Hematopoietic multipotent progenitor cell treated with erythropoietin and hydrocortisone succinate and interleukin-3 and kit ligand, for 15 days (in vitro differentiated cells): ENCODE measurements around the gene MIB1.
A peak's percentile ranks its signal among the peaks of the same experiment; 100 is the strongest.

Source experiments
- DNase-seq: peaks from one replicate; pipeline ENCODE4 v3.0.0-alpha.2; 2015; ENCODE audit warnings: low spot score

MIB1 gene

DNA sequence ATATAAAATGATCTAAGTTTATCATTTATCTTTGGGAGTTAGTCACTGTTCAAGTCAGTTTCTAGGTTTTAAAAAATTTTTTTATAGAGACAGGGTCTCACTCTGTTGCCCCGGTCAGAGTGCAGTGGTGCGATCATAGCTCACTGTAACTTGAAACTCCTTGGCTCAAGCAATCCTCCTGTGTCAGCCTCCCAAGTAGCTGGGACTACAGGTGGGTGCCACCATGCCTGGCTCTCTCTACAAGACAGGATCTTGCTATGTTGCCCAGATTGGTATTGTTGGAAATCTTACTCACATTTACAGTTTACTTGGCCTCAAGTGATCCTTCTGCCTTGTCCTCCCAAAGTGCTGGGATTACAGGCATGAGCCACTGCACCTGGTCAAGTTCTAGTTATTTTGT is 74.5 kb downstream of the MIB1 start:
- no peak for DNase-seq

DNA sequence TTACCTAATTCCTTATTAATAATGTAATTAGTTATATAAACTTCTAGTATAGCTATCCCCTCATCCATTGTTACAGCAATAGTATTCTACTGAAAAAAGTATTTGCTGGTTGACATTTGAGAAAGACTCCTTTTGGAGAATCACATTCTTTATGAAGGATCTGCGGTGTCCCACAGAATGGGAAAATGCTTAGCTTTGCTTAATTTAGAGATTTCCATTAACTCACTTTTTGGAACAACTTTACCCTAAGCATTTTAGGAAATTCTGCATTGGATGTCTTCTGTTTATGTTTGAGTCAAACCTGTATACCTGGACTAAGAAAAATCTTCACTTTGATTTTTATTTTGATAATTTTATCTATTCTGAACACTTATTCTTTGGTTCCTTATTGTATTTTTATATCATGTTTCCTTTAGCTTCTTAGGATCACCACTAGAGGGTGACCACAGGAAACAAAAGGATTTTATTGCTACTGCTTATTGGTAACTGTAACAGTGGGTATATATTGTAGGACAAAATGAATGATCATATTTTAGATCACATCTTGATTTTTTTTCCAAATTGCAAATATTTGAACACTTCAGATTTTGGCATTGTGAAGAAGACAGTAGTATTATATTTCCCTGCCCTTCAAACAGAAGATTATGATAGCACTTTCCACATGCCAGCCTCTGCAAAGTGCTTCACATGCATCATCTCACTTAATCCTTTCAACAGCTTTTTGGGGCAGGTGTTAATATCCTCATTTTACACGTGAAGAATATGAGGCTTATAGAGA is 79.6 kb downstream of the MIB1 start:
- DNase-seq = no peak

DNA sequence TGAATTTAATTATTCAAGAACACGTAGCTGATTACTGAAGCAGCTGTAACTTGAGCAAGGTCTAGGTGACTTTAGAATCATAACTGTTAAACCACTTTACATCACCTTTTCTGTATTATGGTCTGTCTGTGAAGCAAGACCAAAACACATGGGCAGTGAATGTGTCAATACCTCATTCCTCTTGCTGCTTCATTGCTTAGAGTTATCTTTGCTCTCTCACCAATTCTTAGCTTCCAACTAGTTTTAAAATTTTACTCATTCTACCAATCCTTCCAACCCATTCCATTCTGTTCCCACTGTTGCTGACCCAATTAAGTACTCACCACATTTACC is 80.2 kb downstream of the MIB1 start:
- DNase-seq = no peak

DNA sequence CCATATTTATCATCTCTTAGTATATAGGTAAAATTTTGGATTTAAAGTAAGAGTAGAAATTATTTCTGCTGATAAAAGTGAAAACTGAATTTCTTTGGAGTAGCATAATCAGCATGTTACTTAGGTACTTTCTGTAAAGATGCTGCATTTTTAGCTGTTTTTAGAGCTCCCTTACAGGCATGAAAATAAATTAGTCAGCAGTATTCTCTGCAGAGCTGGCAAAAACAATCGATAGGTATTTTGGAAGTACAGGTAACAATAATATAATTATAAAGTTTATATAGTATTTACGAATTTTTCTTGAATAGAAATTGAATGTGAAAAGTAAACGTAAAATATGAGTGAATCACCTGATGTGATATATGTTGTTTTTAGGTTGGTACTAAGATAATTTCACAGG is 83.3 kb downstream of the MIB1 start:
- DNase-seq = no peak

DNA sequence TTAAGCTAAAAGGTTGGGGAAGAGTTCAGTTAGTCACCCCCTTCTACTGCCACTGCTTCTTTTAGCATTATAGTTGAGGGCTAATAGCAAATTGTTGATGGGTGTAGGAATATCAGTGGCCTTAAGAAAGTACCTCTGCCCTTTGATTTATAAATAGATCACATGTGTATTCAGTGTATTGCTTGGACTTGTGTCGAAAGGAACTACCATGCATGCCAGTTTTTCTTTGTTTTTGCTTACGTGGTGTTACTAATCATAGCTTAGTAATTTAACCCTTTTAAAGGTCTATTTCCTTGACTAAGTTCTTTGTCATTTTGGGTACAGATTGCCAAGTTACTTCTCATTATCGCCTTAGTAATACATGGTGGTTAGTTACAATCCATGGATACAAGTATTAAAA is 85.6 kb downstream of the MIB1 start:
- no peak for DNase-seq

DNA sequence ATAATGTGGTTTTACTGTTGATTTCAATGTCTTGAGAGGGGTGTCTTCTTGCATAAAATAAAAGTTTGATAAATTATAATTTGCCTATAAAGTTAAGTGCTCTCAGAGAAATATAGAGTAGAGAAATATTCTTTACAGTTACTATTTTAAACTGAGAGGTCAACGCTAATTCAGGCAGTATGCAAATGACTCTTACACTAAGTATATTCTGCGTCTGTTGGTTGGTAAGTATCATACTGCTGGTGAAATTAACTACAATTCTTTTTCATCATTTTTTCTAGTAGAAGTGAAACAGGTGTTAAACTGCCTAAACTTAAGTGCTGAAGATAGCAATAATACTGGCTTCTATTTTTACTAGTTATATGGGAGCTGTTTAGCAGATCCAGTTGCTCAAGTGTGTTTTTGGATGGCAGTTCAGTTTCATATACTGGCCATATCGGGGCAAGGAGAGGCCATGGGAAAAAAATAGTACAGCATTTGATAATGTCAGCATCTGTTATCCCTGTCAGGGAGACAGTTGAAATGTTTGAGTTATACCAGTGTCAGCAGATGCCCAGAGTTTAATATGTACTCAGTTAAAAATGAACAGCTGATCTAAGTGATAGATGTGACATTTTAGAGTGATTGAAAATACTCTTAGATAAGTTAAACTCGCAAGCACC is 86.2 kb downstream of the MIB1 start:
- no peak for DNase-seq

DNA sequence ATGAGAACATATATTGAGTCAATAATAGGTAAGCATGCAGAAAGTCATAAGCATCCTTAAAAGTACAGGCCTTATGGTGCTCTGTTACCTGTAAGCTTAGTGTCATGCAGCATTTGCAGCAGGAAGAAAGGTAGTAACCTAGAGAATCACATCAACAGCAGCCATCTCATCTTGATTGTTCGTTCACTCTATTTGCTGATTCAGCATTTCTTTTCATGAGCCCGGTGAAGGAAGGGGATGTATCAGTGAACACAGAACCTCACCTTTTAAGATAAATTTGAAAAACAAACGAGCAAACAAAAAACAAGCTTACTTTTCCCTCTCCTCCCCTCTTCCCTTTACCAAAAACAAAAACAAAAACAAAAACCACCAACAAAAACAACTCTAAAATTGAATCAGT is 89.9 kb downstream of the MIB1 start:
- DNase-seq = no peak

DNA sequence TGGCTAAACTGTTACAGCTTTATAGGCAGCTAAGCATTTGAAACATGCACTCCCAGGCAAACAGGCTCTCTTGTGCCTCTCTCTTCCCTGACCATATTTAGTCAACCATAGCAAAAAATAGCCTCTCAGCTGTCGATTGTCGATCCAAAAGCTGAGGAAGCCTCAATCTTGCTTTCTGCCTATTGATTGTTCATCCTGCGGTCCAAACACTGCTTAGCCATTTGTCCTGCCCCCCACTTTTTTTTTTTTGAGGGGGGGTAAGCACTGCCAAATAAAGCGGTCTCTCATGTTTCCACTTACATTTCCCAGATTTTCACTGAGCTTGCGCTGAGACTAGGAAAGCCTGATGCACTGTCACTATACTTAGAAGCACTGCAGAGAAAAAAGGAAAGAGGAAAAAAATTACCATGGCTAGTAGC is 90.8 kb downstream of the MIB1 start:
- no peak for DNase-seq

DNA sequence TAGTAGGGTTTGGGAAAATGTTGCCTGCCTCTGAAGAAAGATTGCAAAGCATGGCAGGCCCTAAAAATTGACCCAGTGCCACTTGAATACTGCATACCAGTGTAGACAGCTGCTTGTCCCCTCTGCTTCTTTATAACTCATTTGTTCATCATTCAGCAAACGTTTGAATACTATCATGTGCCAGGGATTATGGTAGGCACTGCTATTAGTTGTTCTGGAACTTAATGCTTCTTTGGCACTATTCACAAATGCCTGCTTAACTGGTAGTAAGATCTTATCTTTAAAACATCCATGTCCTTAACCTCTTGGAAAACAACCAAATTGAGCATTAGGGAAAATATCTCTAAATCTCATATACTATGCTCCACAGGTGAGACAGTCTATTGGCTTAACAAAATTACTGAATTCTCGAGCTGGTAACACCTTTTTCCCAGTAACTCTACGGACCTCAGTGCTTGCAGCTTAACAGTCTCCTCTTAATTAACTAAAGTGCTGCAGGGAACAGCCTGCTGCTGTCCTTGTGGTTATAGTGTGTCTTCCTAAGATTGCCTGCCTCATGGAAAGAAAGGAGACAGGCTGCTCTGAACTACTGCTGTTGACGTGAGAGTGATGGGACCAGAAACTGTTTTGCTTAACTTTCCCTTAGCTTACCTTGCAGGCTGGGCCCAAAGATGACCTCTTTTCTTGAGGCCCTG is 93.2 kb downstream of the MIB1 start:
- DNase-seq = no peak

DNA sequence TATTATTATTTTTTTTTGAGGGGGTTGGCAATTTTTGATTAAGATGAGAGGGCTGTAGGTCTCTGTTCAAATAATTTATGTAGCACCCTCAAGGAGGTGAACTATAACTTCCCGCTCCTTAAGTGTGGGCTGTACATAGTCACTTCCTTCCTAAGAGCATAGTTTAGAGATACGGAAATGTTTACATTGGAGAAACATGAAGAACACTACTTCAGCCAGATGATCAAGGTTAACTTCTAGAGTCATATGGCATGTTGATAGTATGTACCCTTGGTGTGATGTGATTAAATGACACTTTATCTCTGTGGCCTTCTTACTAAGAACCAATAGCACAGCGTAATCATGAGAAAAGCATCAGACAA is 93.7 kb downstream of the MIB1 start:
- DNase-seq = no peak

DNA sequence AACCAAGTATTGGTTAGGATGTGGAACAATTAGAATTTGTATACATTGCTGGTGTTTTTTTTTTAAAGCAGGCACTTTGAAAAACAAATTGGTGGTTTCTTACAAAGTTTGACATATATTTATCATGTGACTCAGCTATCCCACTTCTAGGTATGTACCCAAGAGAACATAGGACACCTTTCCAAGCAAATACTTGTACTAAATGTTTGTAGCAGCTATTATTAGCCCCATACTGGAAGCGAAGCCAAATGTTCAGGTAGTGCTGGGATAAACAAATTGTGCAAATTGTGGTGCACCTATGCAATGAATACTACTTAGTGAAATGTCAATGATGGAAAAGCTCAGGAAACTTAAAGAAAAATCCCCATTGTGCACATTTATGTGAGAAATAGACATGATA is 101.0 kb downstream of the MIB1 start:
- no peak for DNase-seq

DNA sequence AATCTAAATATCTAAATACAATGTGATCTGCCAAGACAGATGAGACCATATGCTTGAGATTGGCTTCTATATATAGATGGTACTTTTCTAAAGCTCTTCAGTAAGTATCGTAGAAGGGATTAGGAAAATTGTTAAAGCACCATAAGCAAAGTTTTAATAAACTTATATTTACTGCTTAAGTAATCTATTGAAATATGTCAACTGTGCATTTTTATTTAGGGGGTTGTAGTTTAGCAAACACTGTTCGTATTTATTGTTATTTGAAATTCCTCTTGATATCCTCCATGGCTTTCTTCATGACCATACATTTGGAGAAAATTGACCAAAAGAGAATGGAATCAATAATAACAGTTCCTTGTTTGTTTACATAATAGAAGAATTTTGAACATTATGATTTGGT is 102.7 kb downstream of the MIB1 start:
- no peak for DNase-seq

DNA sequence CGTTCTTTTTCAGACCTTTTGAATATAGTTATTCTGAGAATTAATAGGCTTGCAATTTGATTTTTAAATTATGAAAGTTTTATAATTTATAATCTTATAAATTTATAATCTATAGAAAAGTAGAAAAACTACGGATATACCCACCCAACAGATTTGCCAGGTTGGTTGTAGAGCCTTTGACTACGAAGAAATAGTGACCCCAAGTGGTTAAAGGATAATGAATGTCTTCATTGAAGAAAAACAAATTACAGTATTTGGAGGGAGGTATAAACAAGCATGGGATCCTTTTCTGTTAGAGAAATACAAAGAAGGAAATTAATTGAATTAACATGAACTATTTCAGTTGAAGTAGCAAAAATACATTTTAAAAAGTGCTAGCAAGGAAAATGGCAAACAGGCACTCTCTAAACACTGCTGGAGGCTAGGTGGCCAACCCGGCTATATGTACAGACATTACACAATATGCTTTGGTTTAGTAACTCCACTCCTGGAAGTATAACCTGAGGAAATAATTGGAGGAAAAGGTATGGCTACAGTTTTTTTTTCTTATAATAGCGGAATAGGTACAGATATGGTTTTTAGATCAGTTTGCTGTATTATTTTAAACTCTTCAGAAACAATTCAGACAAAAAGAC is 110.9 kb downstream of the MIB1 start:
- peak; percentile 30 for DNase-seq

DNA sequence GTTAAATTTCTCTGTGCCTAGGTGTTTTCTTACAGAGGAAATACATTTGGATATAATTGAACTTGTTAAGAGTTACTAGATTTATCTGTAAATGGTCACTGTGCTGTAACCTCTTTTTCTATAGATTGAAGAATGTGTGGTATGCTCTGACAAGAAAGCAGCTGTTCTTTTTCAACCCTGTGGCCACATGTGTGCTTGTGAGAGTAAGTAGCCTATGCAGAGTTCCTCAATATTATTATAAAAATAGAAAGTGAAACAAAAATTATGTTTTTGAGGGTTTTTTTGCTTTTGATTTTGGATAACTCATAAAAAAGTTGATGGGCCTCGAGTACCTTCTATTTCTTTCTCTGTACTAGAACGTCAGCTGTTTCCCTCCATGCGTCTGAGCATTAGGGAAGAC is 112.4 kb downstream of the MIB1 start:
- no peak for DNase-seq

DNA sequence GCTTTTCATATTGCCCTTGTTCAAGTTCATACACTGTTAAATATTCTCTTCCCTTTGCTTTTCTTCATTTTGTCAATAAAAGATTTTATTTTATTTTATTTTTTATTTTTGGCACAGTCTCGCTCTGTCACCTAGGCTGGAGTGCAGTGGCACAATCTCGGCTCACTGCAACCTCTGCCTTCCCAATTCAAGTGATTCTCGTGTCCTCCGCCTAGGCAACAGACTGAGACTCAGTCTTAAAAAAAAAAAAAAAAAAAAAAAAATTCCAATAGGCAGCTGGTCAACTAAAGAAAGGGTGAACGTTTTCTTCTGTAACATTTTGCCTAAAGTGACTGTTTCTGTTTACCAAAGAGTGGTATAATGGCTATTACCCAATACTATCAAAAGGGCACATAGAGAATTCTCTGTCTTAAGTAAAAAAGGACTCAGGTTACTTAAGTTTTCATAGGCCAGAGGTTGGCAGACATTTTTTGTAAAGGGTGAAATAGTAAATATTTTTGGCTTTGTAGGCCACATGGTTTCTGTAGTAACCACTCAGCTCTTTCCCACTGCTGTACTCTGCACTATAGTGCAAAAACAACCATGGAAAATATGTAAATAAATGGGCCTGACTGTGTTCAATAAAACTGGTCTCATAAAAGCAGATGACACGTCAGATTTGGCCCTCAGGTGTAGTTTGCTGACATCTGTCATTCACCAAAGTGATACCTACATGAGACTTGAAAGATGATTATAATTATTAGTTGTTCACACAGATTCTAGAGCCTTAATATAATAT is 113.4 kb downstream of the MIB1 start:
- no peak for DNase-seq

DNA sequence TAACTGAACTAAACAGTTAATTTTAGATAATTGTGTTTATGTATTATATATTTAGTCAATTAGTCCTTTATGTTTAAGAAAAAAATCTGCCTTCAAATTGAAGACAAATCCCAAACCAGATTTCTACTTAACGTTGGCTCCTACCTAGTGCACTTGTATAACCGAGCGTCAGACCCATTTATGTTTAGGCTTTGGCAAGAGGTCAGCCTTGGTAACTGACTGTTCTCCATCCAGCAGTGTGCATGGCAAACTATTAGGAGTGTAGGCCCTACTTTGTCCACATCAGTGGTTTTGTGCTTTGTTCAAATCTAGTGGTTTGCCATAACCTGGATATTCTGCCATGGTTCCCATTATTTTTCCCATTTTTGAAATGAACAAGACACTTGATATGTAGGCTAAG is 114.8 kb downstream of the MIB1 start:
- no peak for DNase-seq

DNA sequence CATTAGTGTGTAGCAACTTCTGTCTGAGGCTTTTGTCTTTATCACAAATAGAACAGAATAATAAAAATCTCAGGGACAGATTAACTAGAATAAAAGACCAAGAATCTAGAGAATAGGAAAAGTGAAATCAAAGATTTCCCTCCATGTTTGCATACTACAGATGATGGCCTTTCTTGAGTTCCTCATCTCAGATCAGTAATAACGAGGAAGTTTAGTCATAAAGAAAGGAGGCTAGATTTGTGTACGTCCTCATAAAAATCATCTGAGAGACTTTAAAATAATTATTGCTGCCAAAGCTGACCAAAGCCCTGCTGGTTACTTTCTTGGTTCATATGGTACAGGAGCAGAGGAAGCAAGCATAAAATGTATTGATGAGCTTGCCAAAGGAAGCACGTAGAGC is 117.3 kb downstream of the MIB1 start:
- no peak for DNase-seq

DNA sequence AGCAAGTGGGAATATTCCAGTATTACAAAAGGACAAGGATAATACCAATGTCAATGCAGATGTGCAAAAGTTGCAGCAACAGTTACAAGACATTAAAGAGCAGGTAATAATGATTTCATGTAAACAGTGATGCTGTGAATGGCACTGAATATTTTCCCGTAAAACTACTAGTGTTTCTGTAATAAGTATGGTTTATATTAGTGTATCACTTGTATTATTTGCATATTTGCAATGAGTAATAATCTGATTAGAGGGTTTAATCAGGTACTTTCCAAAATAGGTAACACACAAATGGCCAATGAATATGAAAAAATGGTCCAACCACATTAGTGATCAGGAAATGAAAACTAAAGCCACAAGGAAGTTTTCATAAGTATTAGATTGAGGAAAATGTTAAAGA is 118.0 kb downstream of the MIB1 start:
- no peak for DNase-seq

DNA sequence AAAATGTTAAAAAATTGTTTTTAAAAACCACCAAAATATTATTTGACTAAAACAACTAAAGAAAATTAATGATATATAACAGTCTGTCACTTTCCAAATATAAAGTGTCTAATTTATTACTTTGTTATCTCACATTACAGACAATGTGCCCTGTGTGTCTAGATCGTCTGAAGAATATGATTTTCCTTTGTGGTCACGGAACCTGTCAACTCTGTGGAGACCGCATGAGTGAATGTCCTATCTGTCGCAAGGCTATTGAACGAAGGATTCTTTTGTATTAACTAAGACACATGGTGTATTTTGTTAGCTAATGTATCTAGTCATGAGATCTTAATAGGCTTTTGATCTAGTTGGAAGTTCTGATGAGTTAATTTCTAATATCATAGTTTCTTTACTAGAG is 123.8 kb downstream of the MIB1 start:
- no peak for DNase-seq

DNA sequence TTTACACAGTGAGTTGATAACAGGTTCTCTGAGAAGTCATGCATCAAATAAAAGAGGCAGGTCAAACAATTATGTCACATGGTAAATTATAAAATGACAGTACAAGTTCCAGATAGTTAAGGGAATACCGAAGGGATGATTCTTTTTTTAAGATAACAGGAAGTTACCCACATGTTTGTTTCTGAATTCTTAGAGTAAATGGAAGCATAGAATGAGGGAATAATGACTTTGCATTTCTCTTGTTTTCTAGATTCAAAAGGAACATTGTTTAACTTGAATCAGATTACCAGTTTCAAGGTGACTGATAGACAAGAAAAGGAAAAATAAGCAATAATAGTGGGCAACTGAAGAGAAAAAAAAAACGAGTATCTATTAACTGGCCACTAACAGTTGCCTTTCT is 124.5 kb downstream of the MIB1 start:
- no peak for DNase-seq

DNA sequence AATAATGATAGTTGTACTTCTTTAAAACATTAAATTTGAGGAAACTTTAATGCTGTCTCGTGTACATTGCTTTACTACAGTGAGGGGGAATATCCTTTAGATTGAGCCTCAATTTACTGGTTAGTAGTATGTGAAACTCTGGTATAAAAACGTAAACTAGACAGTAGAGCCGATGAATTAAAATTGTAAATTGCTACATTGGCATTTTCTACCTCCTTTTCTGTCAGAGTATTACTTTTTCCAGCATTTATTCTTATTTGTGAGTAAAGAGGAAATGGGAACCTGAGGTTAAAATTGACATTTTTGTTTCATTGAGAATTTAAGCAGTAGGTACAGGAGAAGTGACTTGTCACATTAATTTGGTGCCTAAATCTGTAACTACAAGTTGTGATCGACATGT is 128.2 kb downstream of the MIB1 start:
- DNase-seq = no peak

DNA sequence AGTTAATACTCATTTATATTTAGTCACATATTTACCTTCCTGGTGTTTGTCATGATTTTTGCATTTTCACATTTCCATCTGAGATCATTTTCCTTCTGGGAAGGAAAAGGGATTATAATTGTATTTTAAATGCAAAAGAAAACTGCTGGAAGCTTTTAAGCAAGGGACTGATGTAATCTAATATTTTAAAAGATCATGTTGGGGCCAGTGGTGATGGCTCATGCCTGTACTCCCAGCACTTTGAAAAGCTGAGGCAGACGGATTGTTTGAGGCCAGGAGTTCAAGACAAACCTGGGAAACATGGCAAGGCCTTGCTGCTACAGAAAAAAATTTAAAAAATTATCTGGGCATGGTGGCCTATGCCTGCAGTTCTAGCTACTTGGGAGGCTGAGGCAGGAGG is 149.0 kb downstream of the MIB1 start:
- DNase-seq = no peak
